SK-N-SH (cell line): ENCODE data around the gene ADGRD2. TPM values are rescaled to one million over a fixed set of nuclear protein-coding genes. Genes with fewer than 3 reads are reported as not detected.

ENCODE experiments used
- CTCF ChIA-PET: fragments of 300-600, 350-600 bp; formaldehyde crosslinking; extraction: SDS; loops from one replicate; lab custom pipeline; 2021; lab: Yijun Ruan, JAX
- POLR2A ChIA-PET: fragments of 350-600 bp; sonication (Branson Sonifier 250); formaldehyde crosslinking; extraction: SDS; loops from one replicate; lab custom pipeline; 2020; ENCODE audit warnings: antibody characterized with exemption, inconsistent platforms; lab: Yijun Ruan, JAX
- DNase-seq: peaks from one replicate; pipeline ENCODE4 v3.0.0; 2012
- H2AFZ ChIP-seq: fragments of 200-600 bp; sonication (generic); 2 replicates; pipeline ENCODE4 v1.8.1; 2016; ENCODE audit warnings: antibody characterized with exemption, mild to moderate bottlenecking, low read depth
- H3F3A ChIP-seq: fragments of 200-600 bp; sonication (generic); replicated peaks from 2 replicates; pipeline ENCODE3; 2016; ENCODE audit warnings: antibody characterized with exemption, mild to moderate bottlenecking; ENCODE audit not compliant: insufficient read depth
- H3K27ac ChIP-seq, 2 experiments: fragments of 200-500 bp in 1 of 2; fragments of 200-600 bp in 1 of 2; sonication (Bioruptor generic) in 1 of 2; sonication (generic), shearing (Covaris generic) in 1 of 2; 2 replicates each; pipeline versions ENCODE4 v1.5.1 to v1.6.1; 2014 to 2016; ENCODE audit warnings: low read depth in 2 of 2, inconsistent platforms in 1 of 2, low read length in 1 of 2, mild to moderate bottlenecking in 1 of 2, mixed read lengths in 1 of 2
- H3K27me3 ChIP-seq: fragments of 200-600 bp; sonication (generic), shearing (Covaris generic); 2 replicates; pipeline ENCODE4 v1.6.1; 2016; ENCODE audit warnings: mixed run types; ENCODE audit not compliant: insufficient read depth
- H3K36me3 ChIP-seq, 2 experiments: fragments of 200-500 bp in 1 of 2; fragments of 200-600 bp in 1 of 2; sonication (Bioruptor generic) in 1 of 2; sonication (generic) in 1 of 2; replicated peaks in 1 of 2; 2 replicates each; pipeline versions ENCODE3 to v1.5.1; 2014 to 2016; ENCODE audit warnings: low read length in 1 of 2, mild to moderate bottlenecking in 1 of 2; ENCODE audit not compliant: insufficient read depth in 2 of 2, control insufficient read depth in 1 of 2
- H3K4me1 ChIP-seq, 2 experiments: fragments of 200-500 bp in 1 of 2; fragments of 200-600 bp in 1 of 2; sonication (Bioruptor generic) in 1 of 2; sonication (generic), shearing (Covaris generic) in 1 of 2; 2 replicates each; pipeline versions ENCODE4 v1.5.1 to v1.6.1; 2014 to 2016; ENCODE audit warnings: low read depth in 1 of 2, low read length in 1 of 2, mixed run types in 1 of 2; ENCODE audit not compliant: insufficient read depth in 2 of 2, control insufficient read depth in 1 of 2
- H3K4me2 ChIP-seq: fragments of 200-600 bp; sonication (generic), shearing (Covaris generic); 2 replicates; pipeline ENCODE4 v1.6.1; 2017; ENCODE audit warnings: mixed run types
- H3K4me3 ChIP-seq, 2 experiments: fragments of 200-500 bp in 1 of 2; fragments of 200-600 bp in 1 of 2; sonication (Bioruptor generic) in 1 of 2; sonication (generic), shearing (Covaris generic) in 1 of 2; 2 replicates each; pipeline versions ENCODE4 v1.5.1 to v1.8.1; 2014 to 2016; ENCODE audit warnings: low read depth in 2 of 2, inconsistent platforms in 1 of 2, low read length in 1 of 2, mild to moderate bottlenecking in 1 of 2, mixed read lengths in 1 of 2, moderate library complexity in 1 of 2
- H3K79me2 ChIP-seq: fragments of 200-600 bp; sonication (generic); 2 replicates; pipeline ENCODE4 v1.8.1; 2017; ENCODE audit warnings: mild to moderate bottlenecking; ENCODE audit not compliant: insufficient read depth
- H3K9ac ChIP-seq: fragments of 200-600 bp; sonication (generic); 2 replicates; pipeline ENCODE4 v1.6.1; 2017; ENCODE audit warnings: mixed run types
- H3K9me2 ChIP-seq: fragments of 200-600 bp; sonication (generic); 2 replicates; pipeline ENCODE4 v1.6.1; 2017; ENCODE audit warnings: mixed run types
- H3K9me3 ChIP-seq: fragments of 200-600 bp; sonication (generic); 2 replicates; pipeline ENCODE4 v1.6.1; 2017; ENCODE audit warnings: mixed run types, mild to moderate bottlenecking, moderate library complexity
- H4K20me1 ChIP-seq: fragments of 200-600 bp; sonication (generic); 2 replicates; pipeline ENCODE4 v1.6.1; 2017; ENCODE audit warnings: mild to moderate bottlenecking, mixed run types; ENCODE audit not compliant: insufficient read depth
- CHD2 ChIP-seq: fragments of 150-350 bp; IDR thresholded peaks from 2 replicates; pipeline ENCODE4 v1.6.1; 2018; ENCODE audit warnings: low read length; ENCODE audit not compliant: partially characterized antibody
- ELF1 ChIP-seq: IDR thresholded peaks from 2 replicates; pipeline ENCODE4 v1.4.0; 2012
- EP300 ChIP-seq, 2 experiments: IDR thresholded peaks; 2 replicates each; pipeline versions ENCODE4 v1.4.0 to v1.6.1; 2012; ENCODE audit warnings: borderline replicate concordance in 1 of 2, low read depth in 1 of 2, low read length in 1 of 2
- EZH2phosphoT487 ChIP-seq: fragments of 200-600 bp; sonication (generic); IDR thresholded peaks from 2 replicates; pipeline ENCODE4 v1.6.1; 2017; ENCODE audit warnings: low read depth, mixed run types, mild to moderate bottlenecking, antibody characterized with exemption, moderate library complexity, borderline replicate concordance
- FOSL2 ChIP-seq: IDR thresholded peaks from 2 replicates; pipeline ENCODE4 v1.4.0; 2012; ENCODE audit warnings: low read depth, mild to moderate bottlenecking, moderate library complexity, borderline replicate concordance
- GABPA ChIP-seq: IDR thresholded peaks from 2 replicates; pipeline ENCODE4 v1.4.0; 2012; ENCODE audit warnings: low read depth, mild to moderate bottlenecking
- JUND ChIP-seq: IDR thresholded peaks from 2 replicates; pipeline ENCODE4 v1.4.0; 2012
- MEF2A ChIP-seq: IDR thresholded peaks from 2 replicates; pipeline ENCODE4 v1.4.0; 2012; ENCODE audit warnings: low read depth, borderline replicate concordance
- NRF1 ChIP-seq: IDR thresholded peaks from 2 replicates; pipeline ENCODE4 v1.6.1; 2012; ENCODE audit warnings: low read depth, mild to moderate bottlenecking, low read length
- POLR2AphosphoS5 ChIP-seq: IDR thresholded peaks from 2 replicates; pipeline ENCODE4 v1.6.1; 2012; ENCODE audit warnings: low read depth, low read length
- RAD21 ChIP-seq: IDR thresholded peaks from 2 replicates; pipeline ENCODE4 v1.6.1; 2012; ENCODE audit warnings: mild to moderate bottlenecking, low read length
- RCOR1 ChIP-seq: fragments of 150-350 bp; IDR thresholded peaks from 2 replicates; pipeline ENCODE4 v1.6.1; 2017; ENCODE audit warnings: antibody characterized with exemption, low read length
- RXRA ChIP-seq: IDR thresholded peaks from 2 replicates; pipeline ENCODE4 v1.4.0; 2012; ENCODE audit warnings: low read depth, mild to moderate bottlenecking, borderline replicate concordance
- SMC3 ChIP-seq: IDR thresholded peaks from 2 replicates; pipeline ENCODE4 v1.6.1; 2012; ENCODE audit warnings: low read depth, low read length, improper control_type of control experiment
- TAF1 ChIP-seq: IDR thresholded peaks from 2 replicates; pipeline ENCODE4 v1.6.1; 2012; ENCODE audit warnings: low read depth, mild to moderate bottlenecking, low read length, moderate library complexity, borderline replicate concordance
- TCF12 ChIP-seq: IDR thresholded peaks from 2 replicates; pipeline ENCODE4 v1.4.0; 2012
- YY1 ChIP-seq: IDR thresholded peaks from 2 replicates; pipeline ENCODE4 v1.4.0; 2012; ENCODE audit warnings: low read depth, mild to moderate bottlenecking
- WGBS: methylation state at CpG from one replicate; pipeline ENCODE4 v1.1.6; 2017; ENCODE audit warnings: low lambda C conversion rate; 5-methylcytosine and 5-hydroxymethylcytosine counted together
- polyA plus RNA-seq, 3 experiments: library from polyadenylated mRNA; depleted of rRNA; stranded (reverse); fragments of >200 nt; gene quantifications; 2 replicates each; pipeline ENCODE4 v1.2.3, GENCODE V29; 2012
- TF ChIP-seq, protein P1 (sequence below): IDR thresholded peaks from 2 replicates; pipeline ENCODE4 v1.4.0; 2012; ENCODE audit warnings: low read depth, borderline replicate concordance
- TF ChIP-seq, protein P2 (sequence below): IDR thresholded peaks from 2 replicates; pipeline ENCODE4 v1.4.0; 2012; ENCODE audit warnings: low read depth, borderline replicate concordance

The ADGRD2 gene
- polyA plus RNA-seq, 1 of the 3 experiments (the other 2 are of a cell fraction), result 0.05 TPM

DNA sequence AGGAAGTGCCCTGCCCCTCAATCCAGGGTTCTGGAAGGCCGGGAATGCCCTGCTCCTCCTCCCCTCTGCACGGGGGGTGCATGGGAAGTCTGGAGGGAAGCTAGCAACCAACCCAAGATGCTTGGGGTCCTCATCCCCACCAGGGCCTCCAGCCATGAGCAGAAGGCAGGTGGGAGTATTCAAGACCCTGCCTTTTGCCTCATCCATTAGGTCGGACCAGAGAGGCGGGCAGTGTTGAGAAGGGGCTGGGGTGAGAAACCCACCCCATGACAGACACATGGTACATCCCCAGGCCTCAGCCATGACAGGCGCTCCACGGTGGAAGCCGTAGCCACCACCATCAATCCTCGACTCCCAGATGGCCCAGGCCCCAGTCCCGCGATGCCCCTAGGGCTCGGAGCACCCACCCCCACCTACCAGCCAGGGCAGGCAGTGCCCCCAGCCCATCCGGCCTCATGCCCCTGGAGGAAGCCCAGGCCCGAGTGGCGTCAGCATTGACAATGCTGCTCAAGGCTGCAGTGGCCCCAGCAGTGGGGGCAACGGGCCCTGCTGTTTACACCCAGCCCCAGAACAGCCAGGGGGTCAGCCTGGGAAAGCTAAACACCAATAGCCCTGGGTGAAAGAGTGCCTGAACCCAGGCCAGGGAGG, 48.4 kb downstream of the ADGRD2 start:
- no peak overlapping the region for H3K4me3 ChIP-seq
- POLR2A ChIA-PET, result no interaction called here
- H3K9me2 ChIP-seq, result no peaks in the 10 kb centered on the region
- H3K79me2 ChIP-seq, result no peaks in the 10 kb centered on the region
- no peaks in the 10 kb centered on the region for H4K20me1 ChIP-seq
- H3K4me1 ChIP-seq, result no peaks in the 10 kb centered on the region; a peak in 1 of 4 replicates
- CTCF ChIA-PET, result interaction anchor here (0.9 to 1.7 kb wide), 3 partner anchors 13 to 38 kb away, joined by 3 to 5 read pairs (median 4); no protein-coding TSS in a partner anchor
- 57% methylated on average over 2 of the region's 15 CpGs for WGBS
- H3K9me3 ChIP-seq, result no peaks in the 10 kb centered on the region
- no peak overlapping the region for H3K4me2 ChIP-seq
- H3F3A ChIP-seq, result no peaks in the 10 kb centered on the region
- no peak for DNase-seq
- H3K9ac ChIP-seq, result no peak overlapping the region
- TF ChIP-seq CHD2 (no peak), JUND (no peak), POLR2AphosphoS5 (no peak), NRF1 (no peak), ELF1 (no peak), MEF2A (no peak), YY1 (no peak), TCF12 (no peak), RCOR1 (no peak), EP300 (IDR thresholded peaks at IDR 0.05; ENCODE audit: borderline replicate concordance in 1 of 2, low read depth in 1 of 2, low read length in 1 of 2) (no peak)
- TF ChIP-seq, protein P1, sequence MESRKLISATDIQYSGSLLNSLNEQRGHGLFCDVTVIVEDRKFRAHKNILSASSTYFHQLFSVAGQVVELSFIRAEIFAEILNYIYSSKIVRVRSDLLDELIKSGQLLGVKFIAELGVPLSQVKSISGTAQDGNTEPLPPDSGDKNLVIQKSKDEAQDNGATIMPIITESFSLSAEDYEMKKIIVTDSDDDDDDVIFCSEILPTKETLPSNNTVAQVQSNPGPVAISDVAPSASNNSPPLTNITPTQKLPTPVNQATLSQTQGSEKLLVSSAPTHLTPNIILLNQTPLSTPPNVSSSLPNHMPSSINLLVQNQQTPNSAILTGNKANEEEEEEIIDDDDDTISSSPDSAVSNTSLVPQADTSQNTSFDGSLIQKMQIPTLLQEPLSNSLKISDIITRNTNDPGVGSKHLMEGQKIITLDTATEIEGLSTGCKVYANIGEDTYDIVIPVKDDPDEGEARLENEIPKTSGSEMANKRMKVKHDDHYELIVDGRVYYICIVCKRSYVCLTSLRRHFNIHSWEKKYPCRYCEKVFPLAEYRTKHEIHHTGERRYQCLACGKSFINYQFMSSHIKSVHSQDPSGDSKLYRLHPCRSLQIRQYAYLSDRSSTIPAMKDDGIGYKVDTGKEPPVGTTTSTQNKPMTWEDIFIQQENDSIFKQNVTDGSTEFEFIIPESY, result no peak
- TF ChIP-seq, protein P2, sequence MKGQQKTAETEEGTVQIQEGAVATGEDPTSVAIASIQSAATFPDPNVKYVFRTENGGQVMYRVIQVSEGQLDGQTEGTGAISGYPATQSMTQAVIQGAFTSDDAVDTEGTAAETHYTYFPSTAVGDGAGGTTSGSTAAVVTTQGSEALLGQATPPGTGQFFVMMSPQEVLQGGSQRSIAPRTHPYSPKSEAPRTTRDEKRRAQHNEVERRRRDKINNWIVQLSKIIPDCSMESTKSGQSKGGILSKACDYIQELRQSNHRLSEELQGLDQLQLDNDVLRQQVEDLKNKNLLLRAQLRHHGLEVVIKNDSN, result no peak
- peaks cover 31% of the 10 kb centered on the region for H3K27me3 ChIP-seq
- no peaks in the 10 kb centered on the region for H3K36me3 ChIP-seq
- H2AFZ ChIP-seq, result no peak overlapping the region
- H3K27ac ChIP-seq, result no peak overlapping the region

DNA sequence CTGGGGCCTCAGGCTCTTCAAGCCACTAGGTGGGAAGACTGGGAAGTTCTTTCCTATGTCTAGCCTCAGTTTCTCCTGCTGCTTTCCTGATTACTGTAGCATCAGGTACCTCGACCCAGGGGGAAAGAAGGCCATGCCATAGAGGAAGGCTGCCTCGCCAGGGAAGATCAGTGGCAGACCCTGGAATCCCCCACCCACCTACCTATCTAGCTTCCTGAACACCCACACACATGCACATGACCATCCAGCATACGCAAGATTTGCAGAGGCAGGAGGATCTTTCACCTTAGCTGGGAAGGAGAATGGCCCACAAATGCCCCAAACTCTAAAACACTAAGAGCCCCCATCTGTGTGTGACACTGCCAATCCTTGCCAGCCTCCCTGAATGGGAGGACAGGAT, 49.0 kb downstream of the ADGRD2 start:
- Histone ChIP-seq H3K9me2 (no peaks in the 10 kb centered on the region), H3K79me2 (no peaks in the 10 kb centered on the region), H4K20me1 (no peaks in the 10 kb centered on the region), H3K4me1 (no peaks in the 10 kb centered on the region; a peak in 1 of 4 replicates), H2AFZ (no peak overlapping the region), H3F3A (no peaks in the 10 kb centered on the region), H3K9me3 (no peaks in the 10 kb centered on the region), H3K4me3 (no peak overlapping the region), H3K4me2 (no peak overlapping the region), H3K9ac (no peak overlapping the region), H3K27ac (no peak overlapping the region), H3K27me3 (peaks cover 37% of the 10 kb centered on the region), H3K36me3 (no peaks in the 10 kb centered on the region)
- ChIA-PET POLR2A (no interaction called here), CTCF (interaction anchor here (1.2 to 4.1 kb wide), 2 partner anchors 37 to 52 kb away, joined by 4 to 12 read pairs; no protein-coding TSS in a partner anchor)
- DNase-seq, result no peak
- 50% methylated on average over 3 of the region's 3 CpGs for WGBS
- TF ChIP-seq RAD21, result no peak
- no peak for TF ChIP-seq POLR2AphosphoS5
- no peak for TF ChIP-seq FOSL2
- no peak for TF ChIP-seq RXRA
- no peak for TF ChIP-seq GABPA
- no peak for TF ChIP-seq EZH2phosphoT487
- TF ChIP-seq YY1, result no peak
- no peak for TF ChIP-seq SMC3
- no peak for TF ChIP-seq TAF1
